Pancreas (tissue), 10 donors: Measurements from ENCODE around the gene MEG3. TPM values are rescaled to one million over a fixed set of nuclear protein-coding genes. Genes with fewer than 3 reads are reported as not detected.

Source experiments
- ATAC-seq, 4 donors: fragments of 200-7000 bp; cut with Tn5 transposase; one replicate each; pipeline versions ENCODE4 v1.8.0 to v1.9.1; 2020; ENCODE audit warnings: mild to moderate bottlenecking in 4 of 4, moderate library complexity in 4 of 4
- DNase-seq, 6 donors: peaks; one replicate each; pipeline ENCODE4 v3.0.0-alpha.2; 2020
- FAIRE-seq: peaks from 2 replicates; lab custom pipeline; 2012; peaks lifted over from hg19 to GRCh38; lab: Jason Lieb, UNC
- H3K27ac ChIP-seq, 4 donors: fragments of 200-600 bp; sonication (generic); 1 replicate in 3 of 4; 2 replicates in 1 of 4; pipeline versions ENCODE4 v1.5.0 to v1.8.0; 2020
- H3K27me3 ChIP-seq, 4 donors: fragments of 200-600 bp; one replicate each; pipeline ENCODE4 v1.8.0; 2021
- H3K36me3 ChIP-seq, 3 donors: fragments of 200-600 bp; sonication (generic) in 1 of 3; one replicate each; pipeline versions ENCODE4 v1.5.0 to v1.8.0; 2020 to 2021
- H3K4me1 ChIP-seq, 3 donors: fragments of 200-600 bp; one replicate each; pipeline ENCODE4 v1.8.0; 2021
- H3K4me3 ChIP-seq, 4 donors: fragments of 200-600 bp; sonication (generic) in 2 of 4; one replicate each; pipeline versions ENCODE4 v1.5.0 to v1.8.0; 2020 to 2021
- H3K9me3 ChIP-seq, 4 donors: fragments of 200-600 bp; one replicate each; pipeline ENCODE4 v1.8.0; 2021
- CTCF ChIP-seq, 4 donors: fragments of 200-600 bp; sonication (generic) in 3 of 4; IDR thresholded peaks; one replicate each; pipeline versions ENCODE4 v1.5.0 to v1.8.0; 2021; ENCODE audit warnings: antibody characterized with exemption in 4 of 4
- WGBS, 2 donors: extraction: QIAGEN DNeasy Blood & Tissue Kit; methylation state at CpG; one replicate each; pipeline ENCODE4 v1.1.7; 2013; 5-methylcytosine and 5-hydroxymethylcytosine counted together
- intact Hi-C, 3 donors: fragments of 100-400 bp; cut with DNase I; formaldehyde crosslinking; loops; one replicate each; pipeline versions ENCODE4 v1.11.1 to v1.14.2; 2022
- polyA plus RNA-seq, 2 donors: library from polyadenylated mRNA; stranded (reverse); fragments of 200-250 nt; gene quantifications; one replicate each; pipeline ENCODE4 v1.2.3, GENCODE V29; 2013
- total RNA-seq, 6 donors: library from RNA; stranded (reverse); fragmentation: NEBNext Ultra II Directional in 4 of 6; extraction: Animal tissue kit (Norgen Biotek cat#: 25700) in 4 of 6; gene quantifications; one replicate each; pipeline versions ENCODE4 v1.2.1 to v1.2.4, GENCODE V29; 2021 to 2023
- donor health status: healthy with polysubstance abuse.
- donor health status: DM: no; HTN: no; CAD: no; lungs with moderate emphysema.
- donor health status: DM: no; HTN: no; CAD: no.
- donor health status: control.
- donor health status: control.
- donor health status: Bipolar disorder and iron deficiency.
- donor health status: DM: yes; HTN: yes; CAD: no.
- donor health status: DM: no; HTN: no; CAD: no.
- donor health status: DM: no; HTN: no; CAD: no.
- donor health status: DM: yes; HTN: yes; CAD: no.

Gene MEG3
- total and polyA plus RNA-seq, 8 donors: 78.8 to 1,150 (median 332) TPM

- H3K36me3 ChIP-seq: no peaks in the 10 kb centered on the region
These were observed 25.1 kb downstream of the MEG3 start for GRCh38 chr14:100850841-100851585.

GRCh38 chr14:100851586-100851916, 25.6 kb downstream of the MEG3 start:
- intact Hi-C loops: loop anchor here in 1 of 3 donors (5.0 to 10.0 kb wide), 2 partner anchors 381 to 773 kb away; no protein-coding TSS in a partner anchor

More at GRCh38 chr14:100850841-100851585, 25.1 kb downstream of the MEG3 start:
- peak; percentile 68 to 97 (median 86) for DNase-seq
- FAIRE-seq: no peak
- H3K4me3 ChIP-seq: no peak overlapping the region
- ATAC-seq: peak; percentile 89 to 95 (median 92)
- H3K4me1 ChIP-seq: no peaks in the 10 kb centered on the region
- no peaks in the 10 kb centered on the region for H3K27me3 ChIP-seq
- H3K9me3 ChIP-seq: no peaks in the 10 kb centered on the region
- H3K27ac ChIP-seq: no peak overlapping the region
- intact Hi-C loops: loop anchor here in 1 of 3 donors (5.0 to 10.0 kb wide), 2 partner anchors 381 to 774 kb away; no protein-coding TSS in a partner anchor
- WGBS, 2 donors: 47 to 53% methylated on average over 6 to 8 of the region's 8 CpGs
- peak; percentile 79 to 89 (median 88) for TF ChIP-seq CTCF (IDR thresholded peaks at IDR 0.05)

DNA sequence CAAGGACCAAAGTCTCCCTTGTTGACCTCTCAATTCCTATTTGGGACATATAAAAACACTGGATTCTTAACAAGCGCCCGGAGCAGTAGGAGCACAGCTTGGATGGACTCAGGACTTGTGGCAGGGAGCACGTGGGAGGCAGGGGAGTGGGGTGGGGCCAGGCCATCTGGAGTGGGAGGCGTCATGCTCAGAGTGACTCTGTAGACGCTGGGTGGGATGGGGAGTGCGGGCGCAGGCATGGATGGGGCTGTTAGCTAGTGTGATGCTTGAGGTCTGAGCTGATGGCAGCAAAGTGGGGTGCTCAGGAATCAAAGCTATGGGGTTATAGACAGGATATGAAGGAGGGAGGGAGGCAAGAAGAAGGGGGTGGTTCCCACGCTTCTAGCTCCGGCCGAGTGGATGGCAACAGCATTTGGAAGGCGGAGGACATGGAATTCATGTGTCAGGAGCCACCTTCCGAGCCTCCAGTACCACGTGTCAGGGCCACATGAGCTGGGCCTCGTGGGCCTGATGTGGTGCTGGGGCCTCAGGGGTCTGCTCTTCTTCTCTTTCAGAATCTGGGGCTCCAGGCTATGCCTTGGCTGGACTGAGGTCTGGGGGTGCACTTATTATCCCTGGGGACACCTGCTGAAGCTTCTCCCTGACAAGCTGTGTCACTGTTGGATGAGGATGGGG, 26.2 kb downstream of the MEG3 start:
- Histone ChIP-seq H3K27ac (no peak overlapping the region), H3K36me3 (no peaks in the 10 kb centered on the region), H3K4me3 (no peak overlapping the region), H3K9me3 (no peaks in the 10 kb centered on the region), H3K27me3 (no peaks in the 10 kb centered on the region), H3K4me1 (no peaks in the 10 kb centered on the region)
- FAIRE-seq: no peak
- no peak for TF ChIP-seq CTCF (IDR thresholded peaks at IDR 0.05)
- DNase-seq: peak in 1 of 6 donors; percentile 50
- peak in 3 of 4 donors; percentile 17 to 44 (median 22) for ATAC-seq
- intact Hi-C loops: loop anchor here in 1 of 3 donors (5.0 to 10.0 kb wide), 2 partner anchors 380 to 773 kb away; no protein-coding TSS in a partner anchor
- WGBS, 2 donors: 79 to 89% methylated on average over 14 of the region's 14 CpGs

More at GRCh38 chr14:100851586-100851916, 25.6 kb downstream of the MEG3 start:
- TF ChIP-seq CTCF (IDR thresholded peaks at IDR 0.05): no peak
- DNase-seq (peak in 1 of 6 donors; percentile 42), FAIRE-seq (no peak), ATAC-seq (no peak)
- no peaks in the 10 kb centered on the region for H3K36me3 ChIP-seq
- no peaks in the 10 kb centered on the region for H3K27me3 ChIP-seq
- H3K9me3 ChIP-seq: no peaks in the 10 kb centered on the region
- 76 to 82% methylated on average over 12 to 13 of the region's 13 CpGs for WGBS, 2 donors
- H3K4me3 ChIP-seq: no peak overlapping the region
- H3K4me1 ChIP-seq: no peaks in the 10 kb centered on the region
- no peak overlapping the region for H3K27ac ChIP-seq

DNA sequence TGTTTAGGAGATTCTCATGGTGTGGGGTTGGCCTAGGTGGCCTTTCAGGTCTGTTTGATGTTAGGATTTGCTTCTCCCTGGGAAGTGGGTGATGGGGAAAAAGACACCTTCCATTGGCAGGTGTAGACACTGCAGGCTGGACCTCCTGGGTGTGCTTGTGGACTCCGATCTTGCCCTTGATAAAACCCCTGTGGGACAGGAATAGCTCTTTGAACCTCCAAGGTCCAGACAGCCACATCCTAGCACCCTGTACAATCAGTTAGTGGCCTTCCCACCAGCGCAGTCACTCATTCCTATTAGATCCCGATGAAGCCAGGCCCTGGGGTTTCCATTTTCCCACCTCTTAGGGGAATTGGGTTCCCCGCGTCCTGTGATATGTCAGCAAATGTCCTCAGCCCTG, 28.5 kb downstream of the MEG3 start:
- no peak overlapping the region for H3K27ac ChIP-seq
- no peaks in the 10 kb centered on the region for H3K9me3 ChIP-seq
- peak in 1 of 6 donors; percentile 19 for DNase-seq
- FAIRE-seq: no peak
- no peaks in the 10 kb centered on the region for H3K4me1 ChIP-seq
- no peak overlapping the region for H3K4me3 ChIP-seq
- no peak for TF ChIP-seq CTCF (IDR thresholded peaks at IDR 0.05)
- no peak for ATAC-seq
- no peaks in the 10 kb centered on the region for H3K36me3 ChIP-seq
- H3K27me3 ChIP-seq: no peaks in the 10 kb centered on the region
- intact Hi-C loops: loop anchor here in 1 of 3 donors (5.0 to 10.0 kb wide), 2 partner anchors 378 to 770 kb away; no protein-coding TSS in a partner anchor
- WGBS, 2 donors: 86 to 93% methylated on average over 5 of the region's 5 CpGs
